Fibroblast of mammary gland (primary cell): Measurements from ENCODE around the gene GIGYF2.

ENCODE experiments used
- DNase-seq: peaks from one replicate; pipeline ENCODE4 v3.0.0-alpha.2; 2010; ENCODE audit warnings: low read depth
- H3K4me3 ChIP-seq: 2 replicates; pipeline ENCODE4 v1.5.1; 2011; ENCODE audit warnings: low read depth, mild to moderate bottlenecking, low read length, moderate library complexity; ENCODE audit not compliant: control insufficient read depth
- CTCF ChIP-seq: conservative IDR thresholded peaks from 2 replicates; pipeline ENCODE4 v1.5.1; 2011; ENCODE audit warnings: low read depth, low read length, inconsistent platforms; ENCODE audit not compliant: control insufficient read depth, insufficient read depth

GIGYF2 gene

GRCh38 chr2:232860593-232861241 lies 163.6 kb downstream of the GIGYF2 start:
- no peak for TF ChIP-seq CTCF
- H3K4me3 ChIP-seq, result no peak overlapping the region
- no peak for DNase-seq

GRCh38 chr2:232861353-232861752 lies 164.2 kb downstream of the GIGYF2 start:
- TF ChIP-seq CTCF, result no peak
- DNase-seq, result no peak
- H3K4me3 ChIP-seq, result no peak overlapping the region

GRCh38 chr2:232863996-232864395 lies 166.9 kb downstream of the GIGYF2 start:
- no peak for TF ChIP-seq CTCF
- H3K4me3 ChIP-seq, result no peak overlapping the region
- DNase-seq, result no peak

GRCh38 chr2:232865165-232865564 lies 168.0 kb downstream of the GIGYF2 start:
- no peak for DNase-seq
- TF ChIP-seq CTCF, result no peak
- H3K4me3 ChIP-seq, result no peak overlapping the region

GRCh38 chr2:232866104-232866503 lies 169.0 kb downstream of the GIGYF2 start:
- DNase-seq, result no peak
- no peak for TF ChIP-seq CTCF
- H3K4me3 ChIP-seq, result no peak overlapping the region

GRCh38 chr2:232869138-232870017 lies 172.2 kb downstream of the GIGYF2 start:
- no peak overlapping the region for H3K4me3 ChIP-seq
- no peak for TF ChIP-seq CTCF
- no peak for DNase-seq
